Transverse colon (tissue), 4 donors: ENCODE measurements around the gene TRAF7. TPM values are rescaled to one million over a fixed set of nuclear protein-coding genes. Genes with fewer than 3 reads are reported as not detected.

ENCODE experiments used
- DNase-seq: peaks from one replicate; pipeline ENCODE4 v3.0.0-alpha.2; 2019
- H3K27ac ChIP-seq, 4 donors: fragments of 200-600 bp; sonication (generic); 2 replicates each; pipeline ENCODE4 v1.5.1; 2016 to 2018; ENCODE audit warnings: inconsistent platforms in 4 of 4
- H3K27me3 ChIP-seq: fragments of 200-600 bp; sonication (generic); 2 replicates; pipeline ENCODE4 v1.5.1; 2017; ENCODE audit warnings: inconsistent platforms
- H3K36me3 ChIP-seq, 4 donors: fragments of 200-600 bp; sonication (generic); 2 replicates each; pipeline ENCODE4 v1.5.1; 2017 to 2019; ENCODE audit warnings: inconsistent platforms in 4 of 4
- H3K4me1 ChIP-seq, 4 donors: fragments of 200-600 bp; sonication (generic); 2 replicates each; pipeline ENCODE4 v1.5.1; 2017 to 2020; ENCODE audit warnings: inconsistent platforms in 4 of 4
- H3K4me3 ChIP-seq, 4 donors: fragments of 200-600 bp; sonication (generic); 1 replicate in 1 of 4; 2 replicates in 3 of 4; pipeline versions ENCODE4 v1.5.1 to v1.6.1; 2017 to 2019; ENCODE audit warnings: inconsistent platforms in 4 of 4
- H3K9me3 ChIP-seq, 2 donors: fragments of 200-600 bp; sonication (generic); 2 replicates each; pipeline ENCODE4 v1.5.1; 2017 to 2019; ENCODE audit warnings: inconsistent platforms in 2 of 2
- CTCF ChIP-seq, 5 experiments: fragments of 200-600 bp in 3 of 5; fragments of 450-650 bp in 2 of 5; sonication (generic) in 3 of 5; IDR thresholded peaks; 1 replicate in 2 of 5; 2 replicates in 3 of 5; pipeline ENCODE4 v1.5.1; 2016 to 2017; ENCODE audit warnings: antibody characterized with exemption in 5 of 5, inconsistent platforms in 3 of 5, mild to moderate bottlenecking in 2 of 5, moderate library complexity in 1 of 5
- EP300 ChIP-seq: sonication (generic); formaldehyde crosslinking; IDR thresholded peaks from one replicate; pipeline ENCODE4 v1.6.1; 2017; ENCODE audit warnings: antibody characterized with exemption, low read depth
- POLR2A ChIP-seq: fragments of 450-650 bp; IDR thresholded peaks from one replicate; pipeline ENCODE4 v1.6.1; 2016; ENCODE audit warnings: antibody characterized with exemption, mild to moderate bottlenecking, moderate library complexity
- POLR2AphosphoS5 ChIP-seq, 3 donors: sonication (generic); formaldehyde crosslinking; IDR thresholded peaks; one replicate each; pipeline ENCODE4 v1.6.1; 2016; ENCODE audit warnings: antibody characterized with exemption in 3 of 3
- WGBS, 2 donors: methylation state at CpG; one replicate each; pipeline ENCODE4 v1.1.5; 2018; ENCODE audit warnings: low coverage in 1 of 2; 5-methylcytosine and 5-hydroxymethylcytosine counted together
- in situ Hi-C, 4 donors: fragments of 200-750 bp; cut with MboI; loops; one replicate each; pipeline versions ENCODE4 v1.15.0 to v1.15.1; 2017; ENCODE audit warnings: low sequenced_read_pairs in 3 of 4, low pct_ligation_motif_present in 1 of 4, low pct_unique_long_range_greater_than_20kb in 1 of 4
- intact Hi-C: fragments of 100-400 bp; cut with DNase I; formaldehyde crosslinking; loops from one replicate; pipeline ENCODE4 v1.15.1; 2023; ENCODE audit warnings: low total_unique reads
- total RNA-seq, 4 donors: library from RNA; depleted of rRNA; stranded (reverse); fragments of >200 nt; gene quantifications; one replicate each; pipeline ENCODE4 v1.1.0, GENCODE V29; 2016

The TRAF7 gene
- total RNA-seq, 4 donors from 2014 or later: 43.4 to 80.4 (median 63.0) TPM

- Histone ChIP-seq H3K36me3 (no peaks in the 10 kb centered on the region), H3K4me1 (peaks cover 61 to 86% (median 84%) of the 10 kb centered on the region in 4 donors), H3K4me3 (peak overlapping the region in 3 of 4 donors; percentile 70 to 76 (median 74)), H3K27ac (peak overlapping the region; percentile 87 to 92 (median 90)), H3K9me3 (no peaks in the 10 kb centered on the region), H3K27me3 (no peaks in the 10 kb centered on the region)
- WGBS, 2 donors: 55% methylated on average over 5 of the region's 5 CpGs; no CpG with 5 or more reads in 1 of the 2 donors
- no peak for DNase-seq
- intact Hi-C loops: no loop called here
- in situ Hi-C loops: loop anchor here in 1 of 4 donors (25.0 kb wide), 1 partner anchor 330 kb away; the partner anchor contains the start of gene TBC1D24
- TF ChIP-seq CTCF (IDR thresholded peaks at IDR 0.05) (no peak), POLR2AphosphoS5 (IDR thresholded peaks at IDR 0.05) (no peak), EP300 (no peak), POLR2A (no peak)
These were observed 1.3 kb downstream of the TRAF7 start for GRCh38 chr16:2156849-2157224.

- H3K9me3 ChIP-seq: no peaks in the 10 kb centered on the region
- H3K36me3 ChIP-seq: no peaks in the 10 kb centered on the region
- no peak for TF ChIP-seq EP300
- no peak for TF ChIP-seq POLR2A
- no peak for TF ChIP-seq POLR2AphosphoS5 (IDR thresholded peaks at IDR 0.05)
- no peak for TF ChIP-seq CTCF (IDR thresholded peaks at IDR 0.05)
- WGBS, 2 donors: 65% methylated on average over 24 of the region's 27 CpGs; no CpG with 5 or more reads in 1 of the 2 donors
- in situ Hi-C loops (loop anchor here in 1 of 4 donors (25.0 kb wide), 1 partner anchor 330 kb away; the partner anchor contains the start of gene TBC1D24), intact Hi-C loops (no loop called here)
- peak overlapping the region; percentile 87 to 92 (median 90) for H3K27ac ChIP-seq
- peak; percentile 44 for DNase-seq
- H3K4me3 ChIP-seq: peak overlapping the region in 1 of 4 donors; percentile 6
- peaks cover 54 to 86% (median 83%) of the 10 kb centered on the region in 4 donors for H3K4me1 ChIP-seq
- H3K27me3 ChIP-seq: no peaks in the 10 kb centered on the region
These were observed 2.1 kb downstream of the TRAF7 start for GRCh38 chr16:2157480-2158261.

GRCh38 chr16:2158262-2158638, 2.7 kb downstream of the TRAF7 start:
- H3K27me3 ChIP-seq: no peaks in the 10 kb centered on the region
- WGBS, 2 donors: 70 to 76% methylated on average over 5 to 15 of the region's 15 CpGs
- peak overlapping the region; percentile 87 to 92 (median 90) for H3K27ac ChIP-seq
- intact Hi-C loops: no loop called here
- no peak for TF ChIP-seq POLR2AphosphoS5 (IDR thresholded peaks at IDR 0.05)
- no peak for TF ChIP-seq EP300
- no peak for TF ChIP-seq CTCF (IDR thresholded peaks at IDR 0.05)
- TF ChIP-seq POLR2A: no peak
- peaks cover 50 to 86% (median 83%) of the 10 kb centered on the region in 4 donors for H3K4me1 ChIP-seq
- H3K36me3 ChIP-seq: no peaks in the 10 kb centered on the region
- DNase-seq: no peak
- in situ Hi-C loops: loop anchor here in 1 of 4 donors (25.0 kb wide), 1 partner anchor 329 kb away; the partner anchor contains the start of gene TBC1D24
- H3K4me3 ChIP-seq: no peak overlapping the region
- no peaks in the 10 kb centered on the region for H3K9me3 ChIP-seq

- intact Hi-C loops (no loop called here), in situ Hi-C loops (loop anchor here in 1 of 4 donors (25.0 kb wide), 1 partner anchor 328 kb away; the partner anchor contains the start of gene TBC1D24)
- 36% methylated on average over 19 of the region's 24 CpGs; no CpG with 5 or more reads in 1 of the 2 donors for WGBS, 2 donors
- Histone ChIP-seq H3K9me3 (no peaks in the 10 kb centered on the region), H3K27me3 (no peaks in the 10 kb centered on the region), H3K4me3 (peak overlapping the region in 2 of 4 donors; percentile 13 to 38), H3K27ac (peak overlapping the region; percentile 87 to 92 (median 90)), H3K4me1 (peaks cover 45 to 82% (median 79%) of the 10 kb centered on the region in 4 donors), H3K36me3 (no peaks in the 10 kb centered on the region)
- TF ChIP-seq CTCF (IDR thresholded peaks at IDR 0.05) (no peak), EP300 (peak; percentile 2)
- peak; percentile 70 for DNase-seq
These were observed 3.7 kb downstream of the TRAF7 start for GRCh38 chr16:2159175-2159838.
